ENCODE results near the gene SECISBP2.

The SECISBP2 gene

DNA sequence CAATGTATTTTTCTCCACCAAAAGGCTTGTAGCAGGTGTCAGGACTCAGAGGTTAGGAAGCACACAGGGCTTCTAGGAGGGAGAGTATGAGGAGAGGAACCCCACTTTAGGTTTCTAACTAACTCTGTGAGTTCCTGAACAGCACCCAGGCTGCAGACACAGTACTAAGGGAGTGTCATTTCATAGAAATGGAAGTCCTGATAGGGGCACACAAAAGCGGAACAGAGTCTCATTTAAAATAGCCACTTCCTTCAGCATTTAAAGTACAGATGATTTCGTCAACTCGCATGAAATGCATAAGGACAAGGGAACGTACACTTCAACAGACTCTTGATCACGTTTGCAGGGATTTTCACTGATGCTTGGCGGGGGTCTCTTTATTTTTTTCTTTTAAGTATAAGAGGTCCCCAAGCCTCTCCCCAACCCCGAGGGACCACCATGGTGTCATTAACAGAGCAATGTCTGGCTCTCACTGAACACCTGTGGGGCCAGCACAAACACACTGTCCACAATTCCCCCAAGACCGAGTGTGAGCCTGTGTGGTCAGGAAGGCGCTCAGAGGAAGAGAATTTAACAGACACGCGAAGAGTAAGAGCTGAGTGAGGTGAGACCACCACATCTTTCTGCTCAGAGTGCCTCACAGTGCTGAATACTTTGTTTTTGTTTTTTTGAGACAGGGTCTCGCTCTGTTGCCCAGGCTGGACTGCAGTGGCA lies 82.3 kb downstream of the SECISBP2 start:
- Mint-ChIP-seq H3K4me1 (ENCODE audit: low read depth) (peaks cover 49% of the 10 kb centered on the region), H3K36me3 (ENCODE audit: low read depth) (peaks cover 90% of the 10 kb centered on the region), H3K9me3 (no peaks in the 10 kb centered on the region), H3K27me3 (no peaks in the 10 kb centered on the region), H3K4me3 (no peak overlapping the region), H3K27ac (peak overlapping the region; percentile 81)

DNA sequence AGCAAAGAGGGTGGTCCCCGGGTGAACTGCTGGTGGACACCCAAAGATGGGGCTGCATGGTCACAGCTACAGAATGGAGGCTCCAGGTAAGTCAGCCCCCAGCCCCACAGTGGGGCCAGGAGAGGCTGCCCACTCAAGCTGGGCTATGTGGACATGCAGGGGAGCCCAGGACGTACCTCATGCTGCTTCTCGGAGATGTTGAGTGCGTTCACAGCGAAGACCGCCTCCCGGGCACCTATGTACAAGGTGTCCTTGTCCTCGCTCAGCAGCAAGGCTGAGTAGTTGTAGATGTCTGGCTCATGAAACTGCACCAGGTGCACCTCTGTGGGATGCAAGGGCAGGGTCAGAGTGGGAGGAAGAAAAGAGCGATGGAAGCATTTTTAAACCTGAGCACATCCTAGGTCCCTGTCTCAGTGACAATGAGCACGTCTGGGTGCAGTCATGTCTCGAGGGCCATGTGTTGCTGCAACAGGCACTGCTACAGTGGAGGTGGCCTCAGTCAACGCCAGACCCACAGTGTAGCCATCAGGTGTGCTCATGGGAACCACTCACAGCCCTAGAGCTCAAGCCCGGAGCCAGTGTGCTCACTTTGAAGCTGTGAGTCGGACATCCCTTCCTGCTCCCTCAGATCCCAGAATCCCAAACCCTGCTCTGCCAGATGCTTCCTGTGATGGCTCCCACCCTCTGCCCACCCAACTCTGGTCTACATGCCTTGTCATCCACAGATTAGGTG lies 84.6 kb downstream of the SECISBP2 start:
- Mint-ChIP-seq H3K4me1 (ENCODE audit: low read depth) (peaks cover 72% of the 10 kb centered on the region), H3K36me3 (ENCODE audit: low read depth) (peaks cover 90% of the 10 kb centered on the region), H3K4me3 (no peak overlapping the region), H3K9me3 (peaks cover 4% of the 10 kb centered on the region), H3K27ac (peak overlapping the region; percentile 65), H3K27me3 (no peaks in the 10 kb centered on the region)

DNA sequence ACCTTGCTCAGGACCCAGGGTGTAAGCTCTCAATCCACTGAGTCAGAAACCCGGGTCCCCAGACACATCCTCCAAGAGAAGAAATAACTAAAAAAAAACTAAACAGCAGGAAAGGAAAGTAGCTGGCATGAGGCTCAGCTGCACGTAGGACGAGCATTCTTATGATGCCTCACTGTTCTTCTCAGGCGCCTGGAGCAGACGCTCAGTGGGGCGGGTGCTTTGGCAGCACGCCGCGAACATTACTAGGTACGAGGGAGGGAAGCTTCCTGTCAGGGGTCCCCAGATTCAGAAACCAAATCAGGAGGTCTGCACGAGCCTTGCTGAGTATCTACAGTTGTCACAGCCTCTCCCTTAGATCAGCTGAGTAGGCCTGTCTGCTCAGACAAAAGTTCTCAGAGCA lies 85.8 kb downstream of the SECISBP2 start:
- Mint-ChIP-seq H3K36me3 (ENCODE audit: low read depth) (peaks cover 90% of the 10 kb centered on the region), H3K27ac (peak overlapping the region; percentile 82), H3K4me3 (no peak overlapping the region), H3K9me3 (peaks cover 4% of the 10 kb centered on the region), H3K27me3 (no peaks in the 10 kb centered on the region), H3K4me1 (ENCODE audit: low read depth) (peaks cover 83% of the 10 kb centered on the region)

DNA sequence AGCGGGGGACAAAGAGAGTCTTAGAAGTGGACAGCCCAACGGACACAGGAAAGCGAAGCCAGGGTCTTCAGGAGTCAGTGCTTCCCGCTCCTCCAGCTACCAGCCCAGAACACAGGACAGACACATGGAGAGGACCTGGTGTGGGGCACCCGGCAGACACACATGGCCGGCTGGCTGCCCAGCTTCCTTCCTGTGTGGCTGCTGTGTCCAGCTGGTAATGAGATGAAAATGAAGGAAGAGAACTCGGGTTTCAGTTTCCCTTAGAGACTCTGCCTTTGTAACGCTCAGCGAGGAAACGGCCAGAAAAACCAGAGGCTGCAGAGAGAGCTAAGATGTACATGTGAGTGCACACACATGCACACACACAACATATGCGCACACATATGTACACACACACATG lies 87.5 kb downstream of the SECISBP2 start:
- Mint-ChIP-seq H3K27ac (peak overlapping the region; percentile 86), H3K9me3 (peaks cover 4% of the 10 kb centered on the region), H3K27me3 (no peaks in the 10 kb centered on the region), H3K4me3 (peak overlapping the region; percentile 43), H3K4me1 (ENCODE audit: low read depth) (peaks cover 87% of the 10 kb centered on the region), H3K36me3 (ENCODE audit: low read depth) (peaks cover 89% of the 10 kb centered on the region)

DNA sequence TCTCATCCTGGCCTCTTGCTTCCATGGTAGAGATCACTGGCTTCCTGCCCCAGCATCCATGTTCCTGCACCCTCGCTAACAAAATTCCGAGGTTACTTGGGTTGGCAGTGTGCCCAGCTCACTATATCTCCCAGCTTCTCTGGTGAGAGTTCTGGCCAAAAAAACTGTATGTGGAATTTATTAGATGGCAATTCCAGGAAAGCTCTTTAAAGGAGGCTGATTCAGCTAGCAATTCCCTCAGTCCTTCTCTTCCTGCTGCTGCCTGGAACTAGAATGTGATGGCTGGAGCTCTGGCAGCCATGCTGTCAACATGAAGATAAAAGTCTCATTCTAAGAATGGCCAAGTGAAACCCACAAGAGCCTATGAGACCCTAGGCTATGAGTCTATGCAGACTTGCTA lies 88.8 kb downstream of the SECISBP2 start:
- Mint-ChIP-seq H3K4me1 (ENCODE audit: low read depth) (peaks cover 87% of the 10 kb centered on the region), H3K9me3 (peaks cover 4% of the 10 kb centered on the region), H3K27me3 (no peaks in the 10 kb centered on the region), H3K4me3 (peak overlapping the region; percentile 36), H3K36me3 (ENCODE audit: low read depth) (peaks cover 88% of the 10 kb centered on the region), H3K27ac (peak overlapping the region; percentile 86)

DNA sequence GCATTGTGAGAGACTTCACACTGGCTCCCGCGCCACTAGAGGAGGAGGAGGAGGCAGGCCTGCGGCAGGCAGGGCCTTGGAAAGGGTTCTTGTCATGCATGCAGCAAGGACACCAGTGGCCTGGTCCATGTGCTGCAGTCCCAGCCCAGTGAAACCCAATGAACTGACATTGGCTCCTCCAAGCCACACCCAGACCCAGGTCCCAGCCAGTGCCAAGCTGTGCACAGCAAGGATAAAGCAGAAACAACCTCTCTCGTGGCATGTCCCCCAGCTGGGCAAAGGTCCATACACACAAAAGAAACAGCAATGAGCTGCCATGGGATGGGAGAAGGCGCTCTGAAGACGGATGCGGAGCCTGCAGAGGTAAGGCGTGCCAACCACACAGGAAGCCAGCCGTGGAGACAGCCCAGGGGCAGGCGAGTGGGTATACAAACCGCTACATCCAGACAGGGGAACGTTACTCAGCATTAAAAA lies 90.4 kb downstream of the SECISBP2 start:
- Mint-ChIP-seq H3K36me3 (ENCODE audit: low read depth) (peaks cover 88% of the 10 kb centered on the region), H3K9me3 (peaks cover 4% of the 10 kb centered on the region), H3K27me3 (no peaks in the 10 kb centered on the region), H3K4me1 (ENCODE audit: low read depth) (peaks cover 94% of the 10 kb centered on the region), H3K27ac (peak overlapping the region; percentile 98), H3K4me3 (peak overlapping the region; percentile 66)

All from stimulated activated naive CD8-positive, alpha-beta T cell treated with anti-CD3 and anti-CD28 coated beads, Interleukin-15, Interleukin-2, amounts not matched to agents 100 ng/mL and 50 ng/mL, for 24 hours (primary cell).